ENCODE measurements around the gene EPHA3.

DNA sequence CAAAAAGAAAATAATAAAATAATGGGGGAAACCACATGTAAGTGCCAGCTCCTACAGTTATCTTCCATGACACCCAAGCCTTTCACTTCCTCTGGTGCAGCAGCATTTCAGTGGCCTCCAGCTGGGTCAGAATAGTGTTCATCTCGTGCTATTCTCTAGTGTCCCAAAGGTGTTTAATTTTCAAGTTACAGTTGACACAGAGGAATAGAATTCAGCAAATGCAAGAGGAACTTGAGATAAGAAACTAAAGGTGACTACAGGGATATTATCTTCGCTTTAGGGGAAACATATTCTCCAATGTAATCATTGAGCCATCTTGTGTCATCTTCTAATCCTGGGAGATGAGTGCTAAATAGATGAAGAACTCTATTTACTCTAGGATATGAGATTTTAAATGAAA lies 212.8 kb downstream of the EPHA3 start:
- TF ChIP-seq MYNN (tag by site-specific recombination; IDR thresholded peaks at IDR 0.05; ENCODE audit: borderline replicate concordance) (no peak), ZBTB7A (tag by site-specific recombination; IDR thresholded peaks at IDR 0.05; ENCODE audit: low read depth) (no peak), SETDB1 (IDR thresholded peaks at IDR 0.05; ENCODE audit: insufficient read length, low read length) (no peak)
- TF ChIP-seq, protein P1, sequence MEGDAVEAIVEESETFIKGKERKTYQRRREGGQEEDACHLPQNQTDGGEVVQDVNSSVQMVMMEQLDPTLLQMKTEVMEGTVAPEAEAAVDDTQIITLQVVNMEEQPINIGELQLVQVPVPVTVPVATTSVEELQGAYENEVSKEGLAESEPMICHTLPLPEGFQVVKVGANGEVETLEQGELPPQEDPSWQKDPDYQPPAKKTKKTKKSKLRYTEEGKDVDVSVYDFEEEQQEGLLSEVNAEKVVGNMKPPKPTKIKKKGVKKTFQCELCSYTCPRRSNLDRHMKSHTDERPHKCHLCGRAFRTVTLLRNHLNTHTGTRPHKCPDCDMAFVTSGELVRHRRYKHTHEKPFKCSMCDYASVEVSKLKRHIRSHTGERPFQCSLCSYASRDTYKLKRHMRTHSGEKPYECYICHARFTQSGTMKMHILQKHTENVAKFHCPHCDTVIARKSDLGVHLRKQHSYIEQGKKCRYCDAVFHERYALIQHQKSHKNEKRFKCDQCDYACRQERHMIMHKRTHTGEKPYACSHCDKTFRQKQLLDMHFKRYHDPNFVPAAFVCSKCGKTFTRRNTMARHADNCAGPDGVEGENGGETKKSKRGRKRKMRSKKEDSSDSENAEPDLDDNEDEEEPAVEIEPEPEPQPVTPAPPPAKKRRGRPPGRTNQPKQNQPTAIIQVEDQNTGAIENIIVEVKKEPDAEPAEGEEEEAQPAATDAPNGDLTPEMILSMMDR (tag by site-specific recombination; IDR thresholded peaks at IDR 0.05) = no peak
- TF ChIP-seq, protein P2, sequence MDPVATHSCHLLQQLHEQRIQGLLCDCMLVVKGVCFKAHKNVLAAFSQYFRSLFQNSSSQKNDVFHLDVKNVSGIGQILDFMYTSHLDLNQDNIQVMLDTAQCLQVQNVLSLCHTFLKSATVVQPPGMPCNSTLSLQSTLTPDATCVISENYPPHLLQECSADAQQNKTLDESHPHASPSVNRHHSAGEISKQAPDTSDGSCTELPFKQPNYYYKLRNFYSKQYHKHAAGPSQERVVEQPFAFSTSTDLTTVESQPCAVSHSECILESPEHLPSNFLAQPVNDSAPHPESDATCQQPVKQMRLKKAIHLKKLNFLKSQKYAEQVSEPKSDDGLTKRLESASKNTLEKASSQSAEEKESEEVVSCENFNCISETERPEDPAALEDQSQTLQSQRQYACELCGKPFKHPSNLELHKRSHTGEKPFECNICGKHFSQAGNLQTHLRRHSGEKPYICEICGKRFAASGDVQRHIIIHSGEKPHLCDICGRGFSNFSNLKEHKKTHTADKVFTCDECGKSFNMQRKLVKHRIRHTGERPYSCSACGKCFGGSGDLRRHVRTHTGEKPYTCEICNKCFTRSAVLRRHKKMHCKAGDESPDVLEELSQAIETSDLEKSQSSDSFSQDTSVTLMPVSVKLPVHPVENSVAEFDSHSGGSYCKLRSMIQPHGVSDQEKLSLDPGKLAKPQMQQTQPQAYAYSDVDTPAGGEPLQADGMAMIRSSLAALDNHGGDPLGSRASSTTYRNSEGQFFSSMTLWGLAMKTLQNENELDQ (tag by site-specific recombination; IDR thresholded peaks at IDR 0.05; ENCODE audit: low read depth) = no peak
- TF ChIP-seq, protein P3, sequence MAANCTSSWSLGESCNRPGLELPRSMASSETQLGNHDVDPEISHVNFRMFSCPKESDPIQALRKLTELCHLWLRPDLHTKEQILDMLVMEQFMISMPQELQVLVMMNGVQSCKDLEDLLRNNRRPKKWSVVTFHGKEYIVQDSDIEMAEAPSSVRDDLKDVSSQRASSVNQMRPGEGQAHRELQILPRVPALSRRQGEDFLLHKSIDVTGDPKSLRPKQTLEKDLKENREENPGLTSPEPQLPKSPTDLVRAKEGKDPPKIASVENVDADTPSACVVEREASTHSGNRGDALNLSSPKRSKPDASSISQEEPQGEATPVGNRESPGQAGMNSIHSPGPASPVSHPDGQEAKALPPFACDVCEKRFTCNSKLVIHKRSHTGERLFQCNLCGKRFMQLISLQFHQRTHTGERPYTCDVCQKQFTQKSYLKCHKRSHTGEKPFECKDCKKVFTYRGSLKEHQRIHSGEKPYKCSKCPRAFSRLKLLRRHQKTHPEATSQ (tag by site-specific recombination; IDR thresholded peaks at IDR 0.05) = no peak
